K562 (cell line): ENCODE data around the gene TXNRD2. TPM values are rescaled to one million over a fixed set of nuclear protein-coding genes. Genes with fewer than 3 reads are reported as not detected.

Experiments
- CREM ChIP-seq: IDR thresholded peaks from 2 replicates; pipeline ENCODE4 v1.6.1; 2014; ENCODE audit warnings: antibody characterized with exemption, low read depth
- GTF2F1 ChIP-seq: IDR thresholded peaks from 2 replicates; pipeline ENCODE4 v1.6.1; 2011; ENCODE audit warnings: low read depth, low read length, improper control_type of control experiment
- HCFC1 ChIP-seq: IDR thresholded peaks from 2 replicates; pipeline ENCODE4 v1.6.1; 2012; ENCODE audit warnings: low read depth, low read length, improper control_type of control experiment
- JUND ChIP-seq, 2 experiments: IDR thresholded peaks; 2 replicates in 1 of 2; 3 replicates in 1 of 2; pipeline ENCODE4 v1.6.1; 2011; ENCODE audit warnings: borderline replicate concordance in 2 of 2, low read depth in 2 of 2, low read length in 2 of 2, improper control_type of control experiment in 1 of 2, missing biosample characterization in 1 of 2, missing genetic modification characterization in 1 of 2, missing genetic modification reagents in 1 of 2
- POLR2B ChIP-seq: fragments of 450-650 bp; IDR thresholded peaks from 2 replicates; pipeline ENCODE4 v1.6.1; 2018; ENCODE audit warnings: low read depth; ENCODE audit not compliant: partially characterized antibody
- RCOR1 ChIP-seq, 2 experiments: IDR thresholded peaks; 2 replicates each; pipeline ENCODE4 v1.6.1; 2012; ENCODE audit warnings: low read depth in 2 of 2, low read length in 2 of 2, borderline replicate concordance in 1 of 2, improper control_type of control experiment in 1 of 2
- SIN3A ChIP-seq, 2 experiments: fragments of 150-350 bp in 1 of 2; IDR thresholded peaks; 2 replicates each; pipeline ENCODE4 v1.6.1; 2011 to 2016; ENCODE audit warnings: borderline replicate concordance in 2 of 2, low read depth in 2 of 2, low read length in 2 of 2, mild to moderate bottlenecking in 2 of 2, moderate library complexity in 2 of 2; ENCODE audit not compliant: control insufficient read depth in 1 of 2
- SRSF9 ChIP-seq: fragments of 200-400 bp; formaldehyde crosslinking; IDR thresholded peaks from 2 replicates; pipeline ENCODE4 v1.6.1; 2017; ENCODE audit warnings: low read depth, low read length, borderline replicate concordance
- TBP ChIP-seq: optimal IDR thresholded peaks from 2 replicates; pipeline ENCODE3; 2011; ENCODE audit warnings: low read depth, low read length, improper control_type of control experiment
- ZNF124 ChIP-seq: sonication (generic); formaldehyde crosslinking; IDR thresholded peaks from 2 replicates; pipeline ENCODE4 v1.8.1; 2022; ENCODE audit warnings: missing genetic modification reagents
- ZNF764 ChIP-seq: fragments of 250-450 bp; sonication (Bioruptor Pico); IDR thresholded peaks from 2 replicates; pipeline ENCODE4 v1.4.0; 2020; ENCODE audit warnings: low read depth, mild to moderate bottlenecking, moderate library complexity
- polyA plus RNA-seq, 8 experiments: library from polyadenylated mRNA; depleted of rRNA in 4 of 8; stranded (reverse) in 5 of 8; unstranded in 3 of 8; fragments of >200 nt; fragmentation: Nextera tagmentation in 2 of 8; fragmentation: Illumina TruSeq in 1 of 8; extraction: Ambion mirVana in 2 of 8; extraction: Trizol in 1 of 8; gene quantifications; 2 replicates each; pipeline versions ENCODE4 v1.2.1 to v1.2.3, GENCODE V29; 2011 to 2014; ENCODE audit warnings: inconsistent platforms in 1 of 8, missing spikeins in 1 of 8
- total RNA-seq, 7 experiments: library from RNA; depleted of rRNA in 6 of 7; stranded (reverse); fragments of >200 nt in 6 of 7; fragmentation: Illumina TruSeq in 2 of 7; extraction: Trizol in 2 of 7; gene quantifications; 2 replicates each; pipeline versions ENCODE4 v1.2.1 to v1.2.3, GENCODE V29; 2011 to 2021; ENCODE audit warnings: low replicate concordance in 1 of 7
- TF ChIP-seq, protein P1 (sequence below), 2 experiments: fragments of 150-350 bp in 1 of 2; IDR thresholded peaks; 2 replicates each; pipeline ENCODE4 v1.6.1; 2012 to 2016; ENCODE audit warnings: low read depth in 2 of 2, low read length in 2 of 2, mild to moderate bottlenecking in 1 of 2, moderate library complexity in 1 of 2
- TF ChIP-seq, protein P2 (sequence below): fragments of 250-450 bp; sonication (Bioruptor Pico); IDR thresholded peaks from 2 replicates; pipeline ENCODE4 v1.5.0; 2021
- TF ChIP-seq, protein P3 (sequence below): fragments of 450-650 bp; IDR thresholded peaks from 2 replicates; pipeline ENCODE4 v1.6.1; 2017; ENCODE audit warnings: mild to moderate bottlenecking, moderate library complexity
- TF ChIP-seq, protein P4 (sequence below): fragments of 200-400 bp; formaldehyde crosslinking; IDR thresholded peaks from 2 replicates; pipeline ENCODE4 v1.6.1; 2017; ENCODE audit warnings: mild to moderate bottlenecking, low read depth, low read length, moderate library complexity
- TF ChIP-seq, protein P5 (sequence below): fragments of 200-800 bp; sonication (Bioruptor generic); IDR thresholded peaks from 2 replicates; pipeline ENCODE4 v1.6.1; 2017; ENCODE audit warnings: missing genetic modification characterization, missing compliant biosample characterization

The TXNRD2 gene
- total and polyA plus RNA-seq, 9 of the 15 experiments (the other 6 are each of a cell fraction or from before 2014, with no cell fraction given): 3.3 to 80.2 (median 49.4) TPM

DNA sequence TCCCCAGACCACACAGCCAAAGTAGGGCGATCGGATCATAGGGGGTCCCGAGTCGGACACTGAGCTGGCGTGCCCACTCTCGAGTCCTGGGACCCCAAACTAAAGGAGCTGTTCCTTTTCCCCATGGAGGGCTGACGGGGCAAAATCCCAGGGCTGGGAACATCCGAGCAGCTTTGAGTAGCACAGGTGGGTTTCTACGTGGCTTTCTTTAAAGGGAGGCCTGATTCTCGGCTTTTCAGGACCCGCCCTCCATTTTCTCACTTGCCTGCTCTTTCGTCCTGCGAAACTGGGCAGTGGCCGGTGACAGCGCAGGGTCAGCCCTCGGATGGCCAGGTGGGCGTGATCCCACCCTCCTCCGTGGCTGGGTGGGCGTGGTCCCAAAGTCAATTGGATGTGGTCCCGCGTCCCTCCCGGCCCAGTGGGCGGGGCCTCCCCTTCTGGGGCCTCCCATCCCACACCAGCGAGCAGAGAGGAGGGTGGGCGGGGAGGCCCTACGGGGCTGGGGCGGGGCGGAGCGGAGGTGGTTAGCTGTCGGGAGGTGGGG lies 17.5 kb upstream of the TXNRD2 start (continued):
- TF ChIP-seq, protein P1, sequence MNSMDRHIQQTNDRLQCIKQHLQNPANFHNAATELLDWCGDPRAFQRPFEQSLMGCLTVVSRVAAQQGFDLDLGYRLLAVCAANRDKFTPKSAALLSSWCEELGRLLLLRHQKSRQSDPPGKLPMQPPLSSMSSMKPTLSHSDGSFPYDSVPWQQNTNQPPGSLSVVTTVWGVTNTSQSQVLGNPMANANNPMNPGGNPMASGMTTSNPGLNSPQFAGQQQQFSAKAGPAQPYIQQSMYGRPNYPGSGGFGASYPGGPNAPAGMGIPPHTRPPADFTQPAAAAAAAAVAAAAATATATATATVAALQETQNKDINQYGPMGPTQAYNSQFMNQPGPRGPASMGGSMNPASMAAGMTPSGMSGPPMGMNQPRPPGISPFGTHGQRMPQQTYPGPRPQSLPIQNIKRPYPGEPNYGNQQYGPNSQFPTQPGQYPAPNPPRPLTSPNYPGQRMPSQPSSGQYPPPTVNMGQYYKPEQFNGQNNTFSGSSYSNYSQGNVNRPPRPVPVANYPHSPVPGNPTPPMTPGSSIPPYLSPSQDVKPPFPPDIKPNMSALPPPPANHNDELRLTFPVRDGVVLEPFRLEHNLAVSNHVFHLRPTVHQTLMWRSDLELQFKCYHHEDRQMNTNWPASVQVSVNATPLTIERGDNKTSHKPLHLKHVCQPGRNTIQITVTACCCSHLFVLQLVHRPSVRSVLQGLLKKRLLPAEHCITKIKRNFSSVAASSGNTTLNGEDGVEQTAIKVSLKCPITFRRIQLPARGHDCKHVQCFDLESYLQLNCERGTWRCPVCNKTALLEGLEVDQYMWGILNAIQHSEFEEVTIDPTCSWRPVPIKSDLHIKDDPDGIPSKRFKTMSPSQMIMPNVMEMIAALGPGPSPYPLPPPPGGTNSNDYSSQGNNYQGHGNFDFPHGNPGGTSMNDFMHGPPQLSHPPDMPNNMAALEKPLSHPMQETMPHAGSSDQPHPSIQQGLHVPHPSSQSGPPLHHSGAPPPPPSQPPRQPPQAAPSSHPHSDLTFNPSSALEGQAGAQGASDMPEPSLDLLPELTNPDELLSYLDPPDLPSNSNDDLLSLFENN (IDR thresholded peaks at IDR 0.05; ENCODE audit: low read depth in 2 of 2, low read length in 2 of 2): 0 out of 4 replicates have a peak, but pooled peaks of 1 of the 2 experiments have one; percentile 10
- 0 out of 2 replicates have a peak, but pooled peaks have one; percentile 3 for TF ChIP-seq ZNF764
- no peak for TF ChIP-seq ZNF124
- TF ChIP-seq POLR2B: peak; percentile 52
- TF ChIP-seq RCOR1 (IDR thresholded peaks at IDR 0.05; ENCODE audit: borderline replicate concordance in 1 of 2, low read depth in 2 of 2, low read length in 2 of 2): peak in 1 of 2 experiments; percentile 86; a peak in 2 of 4 replicates
- TF ChIP-seq, protein P2, sequence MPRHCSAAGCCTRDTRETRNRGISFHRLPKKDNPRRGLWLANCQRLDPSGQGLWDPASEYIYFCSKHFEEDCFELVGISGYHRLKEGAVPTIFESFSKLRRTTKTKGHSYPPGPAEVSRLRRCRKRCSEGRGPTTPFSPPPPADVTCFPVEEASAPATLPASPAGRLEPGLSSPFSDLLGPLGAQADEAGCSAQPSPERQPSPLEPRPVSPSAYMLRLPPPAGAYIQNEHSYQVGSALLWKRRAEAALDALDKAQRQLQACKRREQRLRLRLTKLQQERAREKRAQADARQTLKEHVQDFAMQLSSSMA: 0 out of 2 replicates have a peak, but pooled peaks have one; percentile 21
- TF ChIP-seq TBP: peak; percentile 59
- peak; percentile 70 for TF ChIP-seq CREM
- TF ChIP-seq, protein P3, sequence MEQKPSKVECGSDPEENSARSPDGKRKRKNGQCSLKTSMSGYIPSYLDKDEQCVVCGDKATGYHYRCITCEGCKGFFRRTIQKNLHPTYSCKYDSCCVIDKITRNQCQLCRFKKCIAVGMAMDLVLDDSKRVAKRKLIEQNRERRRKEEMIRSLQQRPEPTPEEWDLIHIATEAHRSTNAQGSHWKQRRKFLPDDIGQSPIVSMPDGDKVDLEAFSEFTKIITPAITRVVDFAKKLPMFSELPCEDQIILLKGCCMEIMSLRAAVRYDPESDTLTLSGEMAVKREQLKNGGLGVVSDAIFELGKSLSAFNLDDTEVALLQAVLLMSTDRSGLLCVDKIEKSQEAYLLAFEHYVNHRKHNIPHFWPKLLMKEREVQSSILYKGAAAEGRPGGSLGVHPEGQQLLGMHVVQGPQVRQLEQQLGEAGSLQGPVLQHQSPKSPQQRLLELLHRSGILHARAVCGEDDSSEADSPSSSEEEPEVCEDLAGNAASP: no peak
- TF ChIP-seq HCFC1: peak; percentile 14; the same call in 1 of the 2 replicates
- 0 out of 2 replicates have a peak, but pooled peaks have one; percentile 26 for TF ChIP-seq GTF2F1
- TF ChIP-seq JUND (IDR thresholded peaks at IDR 0.05; ENCODE audit: borderline replicate concordance, low read depth, low read length): peak; percentile 55; the same call in 1 of the 2 replicates
- no peak; the same call in 2 of the 3 replicates for TF ChIP-seq JUND (tag; IDR thresholded peaks at IDR 0.05; ENCODE audit: borderline replicate concordance, low read depth, low read length)
- TF ChIP-seq, protein P4, sequence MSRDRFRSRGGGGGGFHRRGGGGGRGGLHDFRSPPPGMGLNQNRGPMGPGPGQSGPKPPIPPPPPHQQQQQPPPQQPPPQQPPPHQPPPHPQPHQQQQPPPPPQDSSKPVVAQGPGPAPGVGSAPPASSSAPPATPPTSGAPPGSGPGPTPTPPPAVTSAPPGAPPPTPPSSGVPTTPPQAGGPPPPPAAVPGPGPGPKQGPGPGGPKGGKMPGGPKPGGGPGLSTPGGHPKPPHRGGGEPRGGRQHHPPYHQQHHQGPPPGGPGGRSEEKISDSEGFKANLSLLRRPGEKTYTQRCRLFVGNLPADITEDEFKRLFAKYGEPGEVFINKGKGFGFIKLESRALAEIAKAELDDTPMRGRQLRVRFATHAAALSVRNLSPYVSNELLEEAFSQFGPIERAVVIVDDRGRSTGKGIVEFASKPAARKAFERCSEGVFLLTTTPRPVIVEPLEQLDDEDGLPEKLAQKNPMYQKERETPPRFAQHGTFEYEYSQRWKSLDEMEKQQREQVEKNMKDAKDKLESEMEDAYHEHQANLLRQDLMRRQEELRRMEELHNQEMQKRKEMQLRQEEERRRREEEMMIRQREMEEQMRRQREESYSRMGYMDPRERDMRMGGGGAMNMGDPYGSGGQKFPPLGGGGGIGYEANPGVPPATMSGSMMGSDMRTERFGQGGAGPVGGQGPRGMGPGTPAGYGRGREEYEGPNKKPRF: no peak
- TF ChIP-seq SIN3A (IDR thresholded peaks at IDR 0.05; ENCODE audit: borderline replicate concordance in 2 of 2, control insufficient read depth in 1 of 2, low read depth in 2 of 2, low read length in 2 of 2): peak; percentile 44 to 76; a peak in 1 of 4 replicates
- TF ChIP-seq SRSF9: no peak
- TF ChIP-seq, protein P5, sequence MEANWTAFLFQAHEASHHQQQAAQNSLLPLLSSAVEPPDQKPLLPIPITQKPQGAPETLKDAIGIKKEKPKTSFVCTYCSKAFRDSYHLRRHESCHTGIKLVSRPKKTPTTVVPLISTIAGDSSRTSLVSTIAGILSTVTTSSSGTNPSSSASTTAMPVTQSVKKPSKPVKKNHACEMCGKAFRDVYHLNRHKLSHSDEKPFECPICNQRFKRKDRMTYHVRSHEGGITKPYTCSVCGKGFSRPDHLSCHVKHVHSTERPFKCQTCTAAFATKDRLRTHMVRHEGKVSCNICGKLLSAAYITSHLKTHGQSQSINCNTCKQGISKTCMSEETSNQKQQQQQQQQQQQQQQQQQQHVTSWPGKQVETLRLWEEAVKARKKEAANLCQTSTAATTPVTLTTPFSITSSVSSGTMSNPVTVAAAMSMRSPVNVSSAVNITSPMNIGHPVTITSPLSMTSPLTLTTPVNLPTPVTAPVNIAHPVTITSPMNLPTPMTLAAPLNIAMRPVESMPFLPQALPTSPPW (CRISPR knock-in tag): peak; percentile 87
